Ishikawa (cell line): ENCODE results near the gene PIGM.

Experiments used
- CEBPB ChIP-seq: IDR thresholded peaks from 2 replicates; pipeline ENCODE4 v1.6.1; 2012
- CREB1 ChIP-seq: IDR thresholded peaks from 2 replicates; pipeline ENCODE4 v1.6.1; 2012; ENCODE audit warnings: low read depth
- EGR1 ChIP-seq: IDR thresholded peaks from 2 replicates; pipeline ENCODE4 v1.6.1; 2012
- EP300 ChIP-seq: IDR thresholded peaks from 2 replicates; pipeline ENCODE4 v1.6.1; 2012; ENCODE audit warnings: borderline replicate concordance
- FOXM1 ChIP-seq: IDR thresholded peaks from 2 replicates; pipeline ENCODE4 v1.6.1; 2012; ENCODE audit warnings: low read depth, borderline replicate concordance
- NFIC ChIP-seq: IDR thresholded peaks from 2 replicates; pipeline ENCODE4 v1.6.1; 2012
- RAD21 ChIP-seq: IDR thresholded peaks from 2 replicates; pipeline ENCODE4 v1.6.1; 2012; ENCODE audit warnings: low read depth
- TAF1 ChIP-seq: IDR thresholded peaks from 2 replicates; pipeline ENCODE4 v1.6.1; 2012; ENCODE audit warnings: low read depth, mild to moderate bottlenecking
- TCF12 ChIP-seq: IDR thresholded peaks from 2 replicates; pipeline ENCODE4 v1.6.1; 2012; ENCODE audit warnings: low read depth
- TEAD4 ChIP-seq: IDR thresholded peaks from 2 replicates; pipeline ENCODE4 v1.6.1; 2012
- YY1 ChIP-seq: IDR thresholded peaks from 2 replicates; pipeline ENCODE4 v1.6.1; 2012; ENCODE audit warnings: low read depth
- ZBTB7A ChIP-seq: IDR thresholded peaks from 2 replicates; pipeline ENCODE4 v1.6.1; 2012; ENCODE audit warnings: low read depth
- TF ChIP-seq, protein P1 (sequence below): IDR thresholded peaks from 2 replicates; pipeline ENCODE4 v1.6.1; 2012
- TF ChIP-seq, protein P2 (sequence below): IDR thresholded peaks from 2 replicates; pipeline ENCODE4 v1.6.1; 2012; ENCODE audit warnings: low read depth, mild to moderate bottlenecking
- TF ChIP-seq, protein P3 (sequence below): IDR thresholded peaks from 2 replicates; pipeline ENCODE4 v1.6.1; 2012

Gene PIGM

DNA sequence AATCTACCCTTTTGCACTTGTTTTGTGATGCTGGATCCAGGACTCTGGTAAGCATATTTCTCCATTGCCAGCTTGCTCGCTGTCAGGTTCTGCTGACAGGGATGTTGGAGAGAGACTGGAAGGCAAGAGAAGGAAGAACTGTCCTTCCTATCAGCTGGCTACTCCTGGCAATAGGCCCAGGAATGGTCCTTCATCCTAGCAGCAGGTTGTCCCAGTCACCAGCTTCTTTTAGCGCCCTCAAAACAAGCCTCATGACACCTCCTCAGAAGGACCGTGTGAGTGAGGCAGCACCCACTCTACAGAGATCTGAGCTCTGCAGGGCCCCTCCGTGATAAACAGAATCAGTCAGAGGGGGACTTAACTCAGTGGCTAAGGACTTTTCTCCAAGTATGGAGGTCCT lies 44.6 kb downstream of the PIGM start:
- no peak for TF ChIP-seq TCF12
- no peak for TF ChIP-seq YY1
- no peak for TF ChIP-seq TAF1
- TF ChIP-seq, protein P1, sequence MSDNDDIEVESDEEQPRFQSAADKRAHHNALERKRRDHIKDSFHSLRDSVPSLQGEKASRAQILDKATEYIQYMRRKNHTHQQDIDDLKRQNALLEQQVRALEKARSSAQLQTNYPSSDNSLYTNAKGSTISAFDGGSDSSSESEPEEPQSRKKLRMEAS: no peak
- TF ChIP-seq EGR1: no peak
- TF ChIP-seq TEAD4: no peak
- TF ChIP-seq, protein P2, sequence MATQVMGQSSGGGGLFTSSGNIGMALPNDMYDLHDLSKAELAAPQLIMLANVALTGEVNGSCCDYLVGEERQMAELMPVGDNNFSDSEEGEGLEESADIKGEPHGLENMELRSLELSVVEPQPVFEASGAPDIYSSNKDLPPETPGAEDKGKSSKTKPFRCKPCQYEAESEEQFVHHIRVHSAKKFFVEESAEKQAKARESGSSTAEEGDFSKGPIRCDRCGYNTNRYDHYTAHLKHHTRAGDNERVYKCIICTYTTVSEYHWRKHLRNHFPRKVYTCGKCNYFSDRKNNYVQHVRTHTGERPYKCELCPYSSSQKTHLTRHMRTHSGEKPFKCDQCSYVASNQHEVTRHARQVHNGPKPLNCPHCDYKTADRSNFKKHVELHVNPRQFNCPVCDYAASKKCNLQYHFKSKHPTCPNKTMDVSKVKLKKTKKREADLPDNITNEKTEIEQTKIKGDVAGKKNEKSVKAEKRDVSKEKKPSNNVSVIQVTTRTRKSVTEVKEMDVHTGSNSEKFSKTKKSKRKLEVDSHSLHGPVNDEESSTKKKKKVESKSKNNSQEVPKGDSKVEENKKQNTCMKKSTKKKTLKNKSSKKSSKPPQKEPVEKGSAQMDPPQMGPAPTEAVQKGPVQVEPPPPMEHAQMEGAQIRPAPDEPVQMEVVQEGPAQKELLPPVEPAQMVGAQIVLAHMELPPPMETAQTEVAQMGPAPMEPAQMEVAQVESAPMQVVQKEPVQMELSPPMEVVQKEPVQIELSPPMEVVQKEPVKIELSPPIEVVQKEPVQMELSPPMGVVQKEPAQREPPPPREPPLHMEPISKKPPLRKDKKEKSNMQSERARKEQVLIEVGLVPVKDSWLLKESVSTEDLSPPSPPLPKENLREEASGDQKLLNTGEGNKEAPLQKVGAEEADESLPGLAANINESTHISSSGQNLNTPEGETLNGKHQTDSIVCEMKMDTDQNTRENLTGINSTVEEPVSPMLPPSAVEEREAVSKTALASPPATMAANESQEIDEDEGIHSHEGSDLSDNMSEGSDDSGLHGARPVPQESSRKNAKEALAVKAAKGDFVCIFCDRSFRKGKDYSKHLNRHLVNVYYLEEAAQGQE: no peak
- TF ChIP-seq RAD21: no peak
- no peak for TF ChIP-seq FOXM1
- TF ChIP-seq NFIC: no peak
- TF ChIP-seq CEBPB: no peak
- TF ChIP-seq, protein P3, sequence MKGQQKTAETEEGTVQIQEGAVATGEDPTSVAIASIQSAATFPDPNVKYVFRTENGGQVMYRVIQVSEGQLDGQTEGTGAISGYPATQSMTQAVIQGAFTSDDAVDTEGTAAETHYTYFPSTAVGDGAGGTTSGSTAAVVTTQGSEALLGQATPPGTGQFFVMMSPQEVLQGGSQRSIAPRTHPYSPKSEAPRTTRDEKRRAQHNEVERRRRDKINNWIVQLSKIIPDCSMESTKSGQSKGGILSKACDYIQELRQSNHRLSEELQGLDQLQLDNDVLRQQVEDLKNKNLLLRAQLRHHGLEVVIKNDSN: no peak
- no peak for TF ChIP-seq ZBTB7A

DNA sequence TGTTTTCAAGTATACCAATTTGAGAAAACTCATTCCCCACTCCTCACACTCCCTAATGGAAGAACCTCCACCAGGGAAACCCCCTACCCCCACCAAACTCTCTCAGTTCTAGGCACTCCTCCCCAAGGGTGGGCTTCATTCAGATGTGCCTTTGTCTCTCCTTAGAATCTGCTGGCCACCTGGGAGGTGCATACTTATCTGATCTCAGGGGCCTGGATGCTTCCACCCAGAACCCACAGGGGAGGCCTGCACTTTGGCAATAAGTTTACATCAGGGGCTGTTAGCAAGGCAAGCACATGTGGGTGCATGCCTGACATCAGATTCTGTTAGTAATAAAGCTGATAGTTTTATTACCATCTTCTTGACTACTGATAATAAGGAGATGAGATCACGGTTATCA lies 45.3 kb downstream of the PIGM start:
- no peak for TF ChIP-seq TEAD4
- no peak for TF ChIP-seq RAD21
- TF ChIP-seq FOXM1: no peak
- no peak for TF ChIP-seq TCF12
- no peak for TF ChIP-seq EP300
- TF ChIP-seq YY1: no peak
- no peak for TF ChIP-seq CEBPB
- TF ChIP-seq CREB1: no peak
- TF ChIP-seq, protein P1: no peak
- no peak for TF ChIP-seq EGR1
- TF ChIP-seq, protein P2: no peak
- TF ChIP-seq, protein P3: no peak
- no peak for TF ChIP-seq NFIC
- no peak for TF ChIP-seq ZBTB7A

DNA sequence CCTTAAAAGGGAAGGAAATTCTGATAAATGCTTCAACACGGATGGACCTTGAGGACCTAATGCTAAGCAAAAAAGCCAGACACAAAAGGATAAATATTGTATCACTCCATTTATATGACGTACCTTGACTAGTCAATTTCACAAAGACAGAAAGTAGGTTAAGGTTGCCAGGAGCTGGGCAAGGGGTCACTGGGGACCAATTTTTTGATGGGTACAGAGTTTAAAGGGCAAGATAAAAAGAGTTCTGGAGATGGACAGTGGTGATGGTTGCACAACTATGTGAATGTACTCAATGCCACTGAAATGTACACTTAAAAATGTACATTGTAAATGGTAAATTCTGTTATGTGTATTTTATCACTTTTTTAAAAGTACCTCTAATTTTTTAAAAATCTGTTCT lies 45.7 kb downstream of the PIGM start:
- TF ChIP-seq ZBTB7A: no peak
- TF ChIP-seq, protein P2: no peak
- TF ChIP-seq RAD21: no peak
- TF ChIP-seq EGR1: no peak
- TF ChIP-seq TEAD4: no peak
- TF ChIP-seq EP300: no peak
- TF ChIP-seq, protein P3: no peak
- no peak for TF ChIP-seq FOXM1
- TF ChIP-seq NFIC: no peak
- TF ChIP-seq, protein P1: no peak
- TF ChIP-seq YY1: no peak
- TF ChIP-seq TAF1: no peak
- TF ChIP-seq CEBPB: no peak

DNA sequence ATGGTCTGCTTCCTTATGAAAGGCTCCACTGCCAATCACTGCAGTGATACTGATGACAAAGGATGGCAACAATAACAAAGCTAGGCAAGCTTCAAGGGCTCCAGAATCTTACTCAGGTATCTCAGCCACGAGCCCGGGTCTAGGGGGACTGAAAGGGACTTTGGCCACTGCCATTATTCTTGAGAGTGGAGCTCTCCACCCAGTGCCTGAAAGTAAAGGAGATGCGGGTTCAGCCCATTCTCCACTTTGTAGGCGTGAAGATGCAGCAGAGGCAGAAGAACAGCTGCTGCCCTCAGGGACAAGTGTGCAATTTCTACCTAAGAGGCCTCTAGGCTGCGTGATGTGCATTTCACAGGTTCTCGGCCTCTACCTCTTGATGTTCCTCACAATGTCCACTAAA lies 46.3 kb downstream of the PIGM start:
- TF ChIP-seq TCF12: no peak
- no peak for TF ChIP-seq EGR1
- no peak for TF ChIP-seq RAD21
- no peak for TF ChIP-seq TEAD4
- TF ChIP-seq YY1: no peak
- TF ChIP-seq, protein P1: no peak
